Psoas muscle (tissue), 8 donors: ENCODE results near the gene DPP9. TPM values are rescaled to one million over a fixed set of nuclear protein-coding genes. Genes with fewer than 3 reads are reported as not detected.

Experiments
- ATAC-seq, 4 donors: fragments of 200-7000 bp; cut with Tn5 transposase; one replicate each; pipeline ENCODE4 v1.9.1; 2020; ENCODE audit warnings: moderate library complexity in 3 of 4, mild to moderate bottlenecking in 2 of 4
- DNase-seq, 2 donors: peaks; one replicate each; pipeline ENCODE4 v3.0.0-alpha.2; 2020
- H3K27ac ChIP-seq: fragments of 200-600 bp; one replicate; pipeline ENCODE4 v1.8.0; 2022
- H3K27me3 ChIP-seq, 3 donors: fragments of 200-600 bp in 1 of 3; one replicate each; pipeline versions ENCODE4 v1.6.1 to v1.8.0; 2013 to 2022; ENCODE audit warnings: low read length in 2 of 3, mild to moderate bottlenecking in 2 of 3, moderate library complexity in 1 of 3; ENCODE audit not compliant: insufficient read depth in 3 of 3
- H3K36me3 ChIP-seq, 2 donors: fragments of 200-600 bp in 1 of 2; one replicate each; pipeline versions ENCODE4 v1.6.1 to v1.8.0; 2013 to 2022; ENCODE audit warnings: low read depth in 1 of 2, mild to moderate bottlenecking in 1 of 2, moderate library complexity in 1 of 2; ENCODE audit not compliant: insufficient read depth in 1 of 2
- H3K4me1 ChIP-seq: fragments of 200-600 bp; one replicate; pipeline ENCODE4 v1.8.0; 2022
- H3K4me3 ChIP-seq: fragments of 200-600 bp; one replicate; pipeline ENCODE4 v1.8.0; 2022; ENCODE audit warnings: mild to moderate bottlenecking
- H3K9me3 ChIP-seq: fragments of 200-600 bp; one replicate; pipeline ENCODE4 v1.8.0; 2022
- WGBS, 3 donors: extraction: QIAGEN DNeasy Blood & Tissue Kit; methylation state at CpG; one replicate each; pipeline versions ENCODE4 v1.1.6 to v1.1.7; 2013; 5-methylcytosine and 5-hydroxymethylcytosine counted together
- intact Hi-C, 2 donors: fragments of 100-400 bp; cut with DNase I; formaldehyde crosslinking; loops; one replicate each; pipeline versions ENCODE4 v1.11.0 to v1.14.2; 2022
- polyA plus RNA-seq, 3 donors: library from polyadenylated mRNA; stranded (reverse); fragments of 200-250 nt; gene quantifications; one replicate each; pipeline ENCODE4 v1.2.3, GENCODE V29; 2013
- total RNA-seq, 4 donors: library from RNA; stranded (reverse); fragmentation: NEBNext Ultra II Directional in 2 of 4; extraction: Animal tissue kit (Norgen Biotek cat#: 25700) in 2 of 4; gene quantifications; one replicate each; pipeline versions ENCODE4 v1.2.1 to v1.2.4, GENCODE V29; 2021 to 2023
- TF ChIP-seq, protein P1 (sequence below): fragments of 200-600 bp; IDR thresholded peaks from one replicate; pipeline ENCODE4 v1.8.0; 2022; ENCODE audit warnings: antibody characterized with exemption
- donor health status: healthy with polysubstance abuse.
- donor health status: DM: no; HTN: no; CAD: no; lungs with moderate emphysema.
- donor health status: Bipolar disorder and iron deficiency.
- donor health status: healthy.
- donor health status: DM: yes; HTN: yes; CAD: no.
- donor health status: DM: no; HTN: no; CAD: no.
- donor health status: DM: no; HTN: no; CAD: no.
- donor health status: DM: yes; HTN: yes; CAD: no.

DPP9 gene
- total and polyA plus RNA-seq, 7 donors: 55.9 to 138 (median 90.3) TPM

DNA sequence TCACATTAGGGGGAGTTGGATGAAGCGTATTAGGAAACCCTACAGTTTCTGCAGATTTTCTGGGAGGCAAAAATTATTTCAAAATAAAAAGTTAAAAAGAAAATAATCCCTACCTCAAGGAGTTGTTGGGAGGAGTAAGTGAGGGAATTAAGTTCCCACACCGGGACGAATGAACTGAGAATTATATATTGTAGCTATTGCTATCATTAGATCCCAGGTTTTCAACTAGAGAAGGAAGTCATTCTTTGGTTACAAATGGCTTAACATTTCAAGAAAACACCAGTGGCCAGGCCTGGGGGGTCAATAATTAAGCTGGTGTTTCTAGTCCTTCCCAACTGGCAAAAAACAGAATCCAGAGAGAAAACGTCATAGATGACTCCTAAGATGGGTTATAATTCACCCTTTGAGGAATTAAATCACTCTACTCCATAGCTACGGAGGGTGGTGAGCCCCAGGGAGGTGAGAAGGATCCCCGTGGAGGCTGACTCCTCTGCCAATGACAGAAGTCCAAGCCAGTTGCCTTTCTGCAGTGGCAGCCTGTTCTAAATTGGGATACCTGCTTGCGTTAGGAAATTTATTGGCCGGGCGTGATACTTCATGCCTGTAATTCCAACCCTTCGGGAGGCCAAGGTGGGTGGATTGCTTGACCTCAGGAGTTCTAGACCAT lies 52.3 kb downstream of the DPP9 start:
- TF ChIP-seq, protein P1, sequence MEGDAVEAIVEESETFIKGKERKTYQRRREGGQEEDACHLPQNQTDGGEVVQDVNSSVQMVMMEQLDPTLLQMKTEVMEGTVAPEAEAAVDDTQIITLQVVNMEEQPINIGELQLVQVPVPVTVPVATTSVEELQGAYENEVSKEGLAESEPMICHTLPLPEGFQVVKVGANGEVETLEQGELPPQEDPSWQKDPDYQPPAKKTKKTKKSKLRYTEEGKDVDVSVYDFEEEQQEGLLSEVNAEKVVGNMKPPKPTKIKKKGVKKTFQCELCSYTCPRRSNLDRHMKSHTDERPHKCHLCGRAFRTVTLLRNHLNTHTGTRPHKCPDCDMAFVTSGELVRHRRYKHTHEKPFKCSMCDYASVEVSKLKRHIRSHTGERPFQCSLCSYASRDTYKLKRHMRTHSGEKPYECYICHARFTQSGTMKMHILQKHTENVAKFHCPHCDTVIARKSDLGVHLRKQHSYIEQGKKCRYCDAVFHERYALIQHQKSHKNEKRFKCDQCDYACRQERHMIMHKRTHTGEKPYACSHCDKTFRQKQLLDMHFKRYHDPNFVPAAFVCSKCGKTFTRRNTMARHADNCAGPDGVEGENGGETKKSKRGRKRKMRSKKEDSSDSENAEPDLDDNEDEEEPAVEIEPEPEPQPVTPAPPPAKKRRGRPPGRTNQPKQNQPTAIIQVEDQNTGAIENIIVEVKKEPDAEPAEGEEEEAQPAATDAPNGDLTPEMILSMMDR: no peak

DNA sequence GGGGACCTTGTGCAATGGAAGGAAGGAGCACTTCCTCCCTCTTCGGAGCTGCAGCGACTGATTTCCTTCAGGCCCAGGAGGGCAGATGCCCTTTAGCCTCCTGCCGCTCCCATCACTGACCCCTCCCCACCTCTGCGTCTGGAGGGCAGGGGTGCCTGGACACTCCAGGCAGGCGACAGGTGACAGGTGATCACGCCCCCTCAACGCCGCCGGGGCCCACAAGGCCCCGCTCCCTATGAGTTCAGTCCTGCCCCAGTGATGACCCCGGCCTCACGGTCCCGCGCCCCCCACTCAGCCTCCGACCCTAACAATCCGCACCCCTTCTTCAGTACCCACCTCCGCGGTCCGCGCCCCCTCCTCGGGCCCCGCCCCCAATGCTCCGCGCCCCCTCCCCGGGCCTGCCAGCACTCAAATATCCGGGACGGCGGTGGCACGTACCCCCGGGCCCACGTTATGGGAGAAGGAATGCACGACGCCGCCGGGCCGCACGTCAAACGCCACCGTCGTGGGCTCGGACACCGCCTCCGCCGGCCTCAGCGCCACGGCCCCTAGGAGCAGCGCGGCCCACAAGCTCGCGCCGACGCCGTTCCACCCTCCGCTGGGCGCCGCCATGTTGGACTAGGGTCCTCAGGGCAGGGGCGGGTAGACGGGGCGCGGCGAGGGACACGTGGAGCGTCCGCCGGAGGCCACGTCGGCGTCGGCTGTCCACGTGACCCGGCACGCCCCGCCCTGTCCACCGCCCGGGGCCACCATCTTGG lies 53.7 kb downstream of the DPP9 start, which contains the start of gene MYDGF:
TSS of gene MYDGF (minus strand) at position 620 of the 758 bp plus-strand sequence. CDS start at position 612, 8 bp downstream.
- intact Hi-C loops: loop anchor here in 1 of 2 donors (10.0 kb wide), 1 partner anchor 115 kb away; no protein-coding TSS in a partner anchor
- WGBS, 3 donors: 0% methylated on average over 39 to 75 of the region's 75 CpGs
- H3K27ac ChIP-seq: peak within 1 kb of the TSS; percentile 92

More for the DNA sequence above, 52.3 kb downstream of the DPP9 start:
- 27 to 34% (median 27%) methylated on average over 10 of the region's 10 CpGs for WGBS, 3 donors
- no peaks in the 10 kb centered on the region for H3K9me3 ChIP-seq
- peaks cover 4 to 46% of the 10 kb centered on the region in 2 donors for H3K36me3 ChIP-seq
- no peak overlapping the region for H3K4me3 ChIP-seq
- peak; percentile 52 to 70 (median 60) for ATAC-seq
- H3K4me1 ChIP-seq: peaks cover 20% of the 10 kb centered on the region
- no peak for DNase-seq
- peak overlapping the region; percentile 92 for H3K27ac ChIP-seq
- H3K27me3 ChIP-seq: no peaks in the 10 kb centered on the region
- intact Hi-C loops: no loop called here

GRCh38 chr19:4664642-4665041 lies 59.0 kb downstream of the DPP9 start:
- H3K4me3 ChIP-seq: no peak overlapping the region
- H3K27me3 ChIP-seq: no peaks in the 10 kb centered on the region
- peaks cover 4 to 86% of the 10 kb centered on the region in 2 donors for H3K36me3 ChIP-seq
- H3K9me3 ChIP-seq: no peaks in the 10 kb centered on the region
- WGBS, 3 donors: 88 to 94% (median 88%) methylated on average over 12 of the region's 12 CpGs
- TF ChIP-seq, protein P1: no peak
- no peak overlapping the region for H3K27ac ChIP-seq
- peaks cover 7% of the 10 kb centered on the region for H3K4me1 ChIP-seq
- no peak for ATAC-seq
- intact Hi-C loops: loop anchor here in 1 of 2 donors (10.0 kb wide), 1 partner anchor 120 kb away; no protein-coding TSS in a partner anchor
- DNase-seq: no peak

More for the DNA sequence above, 53.7 kb downstream of the DPP9 start, which contains the start of gene MYDGF:
- ATAC-seq (peak; percentile 92 to 98 (median 96)), DNase-seq (peak; percentile 95 to 98)
- TF ChIP-seq, protein P1: no peak
- Histone ChIP-seq H3K4me1 (peaks cover 20% of the 10 kb centered on the region), H3K27me3 (no peaks in the 10 kb centered on the region), H3K4me3 (peak within 1 kb of the TSS; percentile 70), H3K36me3 (peaks cover 4 to 46% of the 10 kb centered on the region in 2 donors), H3K9me3 (no peaks in the 10 kb centered on the region)

GRCh38 chr19:4662812-4663211 lies 60.8 kb downstream of the DPP9 start:
- WGBS, 3 donors: 90 to 93% (median 92%) methylated on average over 5 to 6 of the region's 6 CpGs
- no peaks in the 10 kb centered on the region for H3K27me3 ChIP-seq
- no peak overlapping the region for H3K4me3 ChIP-seq
- intact Hi-C loops: loop anchor here in 1 of 2 donors (10.0 kb wide), 1 partner anchor 122 kb away; no protein-coding TSS in a partner anchor
- H3K36me3 ChIP-seq: peaks cover 0 to 90% of the 10 kb centered on the region in 2 donors
- TF ChIP-seq, protein P1: no peak
- no peak overlapping the region for H3K27ac ChIP-seq
- H3K9me3 ChIP-seq: no peaks in the 10 kb centered on the region
- DNase-seq (no peak), ATAC-seq (no peak)
- H3K4me1 ChIP-seq: no peaks in the 10 kb centered on the region
